PC-3 (cell line): ENCODE data around the gene ATP8B3. TPM values are rescaled to one million over a fixed set of nuclear protein-coding genes. Genes with fewer than 3 reads are reported as not detected.

Experiments
- ATAC-seq: fragments of 200-7000 bp; cut with Tn5 transposase; 2 replicates; pipeline ENCODE4 v1.9.1; 2020; ENCODE audit warnings: mild to moderate bottlenecking, moderate library complexity
- BruUV-seq: library from RNA; stranded (reverse); fragments of 400-500 nt; replicated peaks from 2 replicates; lab custom pipeline; 2021; lab: Mats Ljungman, UMichigan
- CTCF ChIA-PET: fragments of 300-600 bp; sonication (Branson Sonifier 250); formaldehyde crosslinking; loops from one replicate; lab custom pipeline; 2022; ENCODE audit warnings: antibody characterized with exemption; lab: Charles Lee
- POLR2A ChIA-PET: fragments of 300-600 bp; sonication (Branson Sonifier 250); formaldehyde crosslinking; loops from one replicate; lab custom pipeline; 2022; ENCODE audit warnings: antibody characterized with exemption; ENCODE audit not compliant: unreplicated experiment; lab: Charles Lee
- DNase-seq: peaks from one replicate; pipeline ENCODE4 v3.0.0-alpha.2; 2015
- H2AFZ ChIP-seq: fragments of 300-600 bp; sonication (generic); 2 replicates; pipeline ENCODE4 v1.6.0; 2016; ENCODE audit warnings: antibody characterized with exemption, low read length
- H3F3A ChIP-seq: fragments of 300-600 bp; sonication (generic); one replicate; pipeline ENCODE4 v1.6.0; 2017; ENCODE audit warnings: antibody characterized with exemption, low read length, control low read depth, mild to moderate bottlenecking; ENCODE audit not compliant: unreplicated experiment
- H3K27ac ChIP-seq: fragments of 300-600 bp; sonication (generic); 2 replicates; pipeline ENCODE4 v1.5.1; 2016; ENCODE audit warnings: mild to moderate bottlenecking, low read length
- H3K27me3 ChIP-seq: fragments of 300-600 bp; sonication (generic); 2 replicates; pipeline ENCODE4 v1.6.1; 2016; ENCODE audit warnings: low read length, mixed read lengths
- H3K36me3 ChIP-seq: fragments of 300-600 bp; sonication (generic); 2 replicates; pipeline ENCODE4 v1.6.1; 2016; ENCODE audit warnings: low read depth, mixed run types, low read length, mixed read lengths
- H3K4me1 ChIP-seq: fragments of 300-600 bp; sonication (generic); 2 replicates; pipeline ENCODE4 v1.5.1; 2016; ENCODE audit warnings: low read length; ENCODE audit not compliant: insufficient read depth
- H3K4me2 ChIP-seq: fragments of 300-600 bp; sonication (generic); 2 replicates; pipeline ENCODE4 v1.6.0; 2016; ENCODE audit warnings: low read length
- H3K4me3 ChIP-seq: fragments of 300-600 bp; sonication (generic); 2 replicates; pipeline ENCODE4 v1.5.1; 2016; ENCODE audit warnings: mild to moderate bottlenecking, low read length, mixed read lengths
- H3K79me2 ChIP-seq: fragments of 300-600 bp; sonication (generic); 2 replicates; pipeline ENCODE4 v1.6.1; 2017; ENCODE audit warnings: low read length, mixed read lengths
- H3K9ac ChIP-seq: fragments of 300-600 bp; sonication (generic); 2 replicates; pipeline ENCODE4 v1.6.0; 2016; ENCODE audit warnings: mild to moderate bottlenecking, low read length
- H3K9me2 ChIP-seq: fragments of 300-600 bp; sonication (generic); replicated peaks from 2 replicates; pipeline ENCODE4 v1.6.1; 2016; ENCODE audit warnings: mixed run types, low read length, mixed read lengths
- H3K9me3 ChIP-seq: fragments of 300-600 bp; sonication (generic); 2 replicates; pipeline ENCODE4 v1.6.1; 2016; ENCODE audit warnings: low read length, mixed read lengths
- H4K20me1 ChIP-seq: fragments of 300-600 bp; sonication (generic); 2 replicates; pipeline ENCODE4 v1.6.1; 2016; ENCODE audit warnings: low read length, mixed read lengths
- EZH2 ChIP-seq: fragments of 300-600 bp; sonication (generic); IDR thresholded peaks from one replicate; pipeline ENCODE4 v1.6.1; 2017; ENCODE audit warnings: antibody characterized with exemption, mild to moderate bottlenecking, low read length; ENCODE audit not compliant: unreplicated experiment
- EZH2phosphoT487 ChIP-seq: fragments of 300-600 bp; sonication (generic); IDR thresholded peaks from 2 replicates; pipeline ENCODE4 v1.6.1; 2018; ENCODE audit warnings: mild to moderate bottlenecking, antibody characterized with exemption, low read length, borderline replicate concordance
- intact Hi-C: fragments of 100-400 bp; cut with micrococcal nuclease; formaldehyde crosslinking; loops from 2 replicates; pipeline ENCODE4 v1.9.0; 2023
- total RNA-seq: library from RNA; depleted of rRNA; stranded (reverse); fragments of >200 nt; gene quantifications from 2 replicates; pipeline ENCODE4 v1.2.3, GENCODE V29; 2014
- TF ChIP-seq, protein P1 (sequence below): fragments of 300-600 bp; sonication (generic); conservative IDR thresholded peaks from 2 replicates; pipeline ENCODE4 v1.5.1; 2017; ENCODE audit warnings: antibody characterized with exemption, low read depth, mild to moderate bottlenecking, low read length

ATP8B3 gene
- total RNA-seq, 1 experiment from 2014 or later = 4.2 TPM

DNA sequence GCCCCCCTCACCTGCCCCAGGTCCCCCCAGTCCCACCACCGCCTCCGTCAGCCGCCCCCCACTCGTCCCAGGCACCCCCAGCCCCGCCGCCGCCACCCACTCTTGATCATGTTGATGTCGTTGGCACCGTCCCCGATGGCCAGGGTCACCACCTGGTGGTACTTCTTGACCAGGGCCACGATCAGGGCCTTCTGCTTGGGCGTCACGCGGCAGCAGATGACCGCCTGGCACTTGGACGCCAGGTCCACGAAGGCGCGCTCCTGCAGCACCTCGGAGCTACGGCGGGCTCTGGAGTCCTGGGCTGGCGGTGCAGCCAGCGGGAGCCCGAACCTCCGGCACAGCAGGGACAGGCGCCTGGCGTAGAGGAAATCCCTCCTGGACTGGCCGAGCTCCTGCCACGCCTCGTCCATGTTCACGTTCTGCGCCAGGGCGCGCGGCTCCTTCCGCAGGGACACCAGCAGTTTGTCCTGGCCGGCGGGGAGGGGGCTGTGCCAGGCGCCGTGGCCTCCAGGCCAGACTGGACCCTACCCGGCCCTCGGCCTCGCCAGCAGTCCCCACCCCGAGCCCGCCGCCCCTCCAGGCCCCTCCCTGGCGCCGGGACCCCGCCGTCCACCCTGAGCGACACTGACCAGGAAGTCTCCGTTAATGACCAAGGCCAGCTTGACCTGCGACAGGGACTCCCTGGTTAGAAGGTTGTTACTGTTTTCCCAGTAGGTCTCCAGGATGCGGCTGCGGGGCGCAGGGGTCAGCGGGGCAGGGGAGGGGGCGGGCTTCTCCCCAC lies 22.6 kb downstream of the ATP8B3 start:
- Histone ChIP-seq H3K79me2 (no peaks in the 10 kb centered on the region), H2AFZ (peak overlapping the region; percentile 67; the same call in 1 of the 2 replicates), H3K27me3 (no peaks in the 10 kb centered on the region), H3F3A (no peaks in the 10 kb centered on the region), H3K36me3 (no peaks in the 10 kb centered on the region), H3K9me3 (no peaks in the 10 kb centered on the region), H3K4me2 (peak overlapping the region; percentile 79), H3K4me3 (peak overlapping the region; percentile 47; the same call in 1 of the 2 replicates), H3K9me2 (no peaks in the 10 kb centered on the region), H3K4me1 (no peaks in the 10 kb centered on the region), H3K27ac (no peak overlapping the region), H3K9ac (no peak overlapping the region), H4K20me1 (no peaks in the 10 kb centered on the region)
- TF ChIP-seq EZH2 = no peak
- no peak for TF ChIP-seq EZH2phosphoT487
- TF ChIP-seq, protein P1, sequence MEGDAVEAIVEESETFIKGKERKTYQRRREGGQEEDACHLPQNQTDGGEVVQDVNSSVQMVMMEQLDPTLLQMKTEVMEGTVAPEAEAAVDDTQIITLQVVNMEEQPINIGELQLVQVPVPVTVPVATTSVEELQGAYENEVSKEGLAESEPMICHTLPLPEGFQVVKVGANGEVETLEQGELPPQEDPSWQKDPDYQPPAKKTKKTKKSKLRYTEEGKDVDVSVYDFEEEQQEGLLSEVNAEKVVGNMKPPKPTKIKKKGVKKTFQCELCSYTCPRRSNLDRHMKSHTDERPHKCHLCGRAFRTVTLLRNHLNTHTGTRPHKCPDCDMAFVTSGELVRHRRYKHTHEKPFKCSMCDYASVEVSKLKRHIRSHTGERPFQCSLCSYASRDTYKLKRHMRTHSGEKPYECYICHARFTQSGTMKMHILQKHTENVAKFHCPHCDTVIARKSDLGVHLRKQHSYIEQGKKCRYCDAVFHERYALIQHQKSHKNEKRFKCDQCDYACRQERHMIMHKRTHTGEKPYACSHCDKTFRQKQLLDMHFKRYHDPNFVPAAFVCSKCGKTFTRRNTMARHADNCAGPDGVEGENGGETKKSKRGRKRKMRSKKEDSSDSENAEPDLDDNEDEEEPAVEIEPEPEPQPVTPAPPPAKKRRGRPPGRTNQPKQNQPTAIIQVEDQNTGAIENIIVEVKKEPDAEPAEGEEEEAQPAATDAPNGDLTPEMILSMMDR = no peak
- intact Hi-C loops = no loop called here
- ATAC-seq = peak; percentile 63
- CTCF ChIA-PET = interaction anchor here (0.7 kb wide), 1 partner anchor 9 kb away, joined by 3 read pairs; no protein-coding TSS in a partner anchor
- BruUV-seq = no TSS peak
- POLR2A ChIA-PET = no interaction called here
- DNase-seq = peak; percentile 14

DNA sequence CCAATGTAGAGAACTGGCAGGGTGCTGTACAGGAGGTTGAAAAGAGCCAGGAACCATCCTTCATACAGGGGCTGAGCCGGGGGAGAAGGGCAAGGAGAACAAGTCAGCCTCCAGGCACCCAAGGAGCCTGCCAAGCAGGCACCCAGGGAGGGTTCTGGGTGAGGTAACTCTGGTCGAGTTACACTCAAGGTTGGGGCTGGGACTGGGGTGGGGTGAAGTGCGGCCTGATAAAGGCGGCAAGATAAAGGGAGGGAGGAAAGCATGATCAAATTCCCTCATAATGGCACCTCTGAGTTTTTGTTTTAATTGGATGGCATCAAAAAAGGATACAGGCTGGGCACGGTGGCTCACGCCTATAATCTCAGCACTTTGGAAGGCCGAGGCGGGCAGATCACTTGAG lies 25.0 kb downstream of the ATP8B3 start:
- Histone ChIP-seq H3K4me3 (no peak overlapping the region), H3K9me3 (no peaks in the 10 kb centered on the region), H3K9ac (no peak overlapping the region), H4K20me1 (no peaks in the 10 kb centered on the region), H3K27me3 (no peaks in the 10 kb centered on the region), H3K36me3 (no peaks in the 10 kb centered on the region), H3K4me2 (no peak overlapping the region), H3F3A (no peaks in the 10 kb centered on the region), H2AFZ (no peak overlapping the region), H3K27ac (no peak overlapping the region), H3K9me2 (no peaks in the 10 kb centered on the region), H3K4me1 (no peaks in the 10 kb centered on the region), H3K79me2 (no peaks in the 10 kb centered on the region)
- POLR2A ChIA-PET = no interaction called here
- CTCF ChIA-PET = no interaction called here
- TF ChIP-seq, protein P1 = no peak
- TF ChIP-seq EZH2phosphoT487 = no peak
- no peak for TF ChIP-seq EZH2
- intact Hi-C loops = no loop called here
- BruUV-seq = no TSS peak
- DNase-seq = no peak
- ATAC-seq = no peak

DNA sequence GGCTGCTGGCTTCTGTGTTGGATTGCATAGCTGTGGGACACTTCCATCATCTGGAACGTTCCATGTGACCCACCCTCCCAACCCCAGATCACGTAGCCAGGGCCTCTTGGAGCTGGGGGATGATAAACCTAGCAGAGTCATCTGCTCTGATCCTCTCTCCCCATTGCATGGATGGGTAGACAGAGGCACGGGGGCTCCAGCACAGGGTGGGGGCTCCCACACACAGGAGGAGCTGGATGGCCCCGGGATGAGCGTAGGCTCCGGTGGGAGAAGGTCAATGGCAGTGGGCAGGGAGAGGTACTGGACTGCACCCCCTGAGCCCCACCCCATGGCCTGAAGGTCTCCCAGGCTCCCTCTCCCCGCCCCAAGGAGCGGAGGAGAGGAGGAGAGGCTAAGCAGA lies 25.4 kb downstream of the ATP8B3 start:
- DNase-seq (no peak), ATAC-seq (no peak)
- no TSS peak for BruUV-seq
- H3K27ac ChIP-seq = no peak overlapping the region
- intact Hi-C loops = no loop called here
- H3K4me3 ChIP-seq = no peak overlapping the region
- H3K9ac ChIP-seq = no peak overlapping the region
- no peak overlapping the region for H3K4me2 ChIP-seq
- H4K20me1 ChIP-seq = no peaks in the 10 kb centered on the region
- no peak overlapping the region for H2AFZ ChIP-seq
- TF ChIP-seq EZH2 (no peak), EZH2phosphoT487 (no peak)
- TF ChIP-seq, protein P1 = no peak
- no peaks in the 10 kb centered on the region for H3F3A ChIP-seq
- H3K27me3 ChIP-seq = no peaks in the 10 kb centered on the region
- H3K9me2 ChIP-seq = no peaks in the 10 kb centered on the region
- H3K79me2 ChIP-seq = no peaks in the 10 kb centered on the region
- CTCF ChIA-PET = no interaction called here
- no peaks in the 10 kb centered on the region for H3K9me3 ChIP-seq
- H3K36me3 ChIP-seq = no peaks in the 10 kb centered on the region
- POLR2A ChIA-PET = no interaction called here
- H3K4me1 ChIP-seq = no peaks in the 10 kb centered on the region
